A673 (cell line): ENCODE data around the gene RAPGEF2. TPM values are rescaled to one million over a fixed set of nuclear protein-coding genes. Genes with fewer than 3 reads are reported as not detected.

Experiments used
- BruUV-seq: library from RNA; stranded (reverse); fragments of 400-500 nt; replicated peaks from 2 replicates; lab custom pipeline; 2021; lab: Mats Ljungman, UMichigan
- CTCF ChIA-PET: fragments of 300-600 bp; sonication (Branson Sonifier 250); formaldehyde crosslinking; loops from one replicate; lab custom pipeline; 2022; ENCODE audit warnings: antibody characterized with exemption; lab: Charles Lee
- POLR2A ChIA-PET: fragments of 300-600 bp; sonication (Branson Sonifier 250); formaldehyde crosslinking; loops from one replicate; lab custom pipeline; 2022; ENCODE audit warnings: antibody characterized with exemption; ENCODE audit not compliant: low non-redundant PET; lab: Charles Lee
- DNase-seq: peaks from one replicate; pipeline ENCODE4 v3.0.0-alpha.2; 2015; ENCODE audit warnings: low spot score
- H3K27ac ChIP-seq: fragments of 200-600 bp; sonication (generic); 2 replicates; pipeline ENCODE4 v1.5.1; 2016; ENCODE audit warnings: mixed run types, low read depth, mild to moderate bottlenecking, mixed read lengths, antibody characterized with exemption, low read length; ENCODE audit not compliant: poor library complexity, severe bottlenecking
- H3K27me3 ChIP-seq: fragments of 200-600 bp; sonication (generic); replicated peaks from 2 replicates; pipeline ENCODE4 v1.6.1; 2017; ENCODE audit warnings: mixed run types, low read depth, mild to moderate bottlenecking, mixed read lengths, antibody characterized with exemption, low read length; ENCODE audit not compliant: insufficient read depth, poor library complexity
- H3K36me3 ChIP-seq: fragments of 200-600 bp; sonication (generic); 2 replicates; pipeline ENCODE4 v1.6.1; 2016; ENCODE audit warnings: mixed run types, mild to moderate bottlenecking, mixed read lengths, antibody characterized with exemption, low read length; ENCODE audit not compliant: insufficient read depth, poor library complexity, severe bottlenecking
- H3K4me1 ChIP-seq: fragments of 200-600 bp; sonication (generic); 2 replicates; pipeline ENCODE4 v1.6.1; 2017; ENCODE audit warnings: mixed run types, mild to moderate bottlenecking, mixed read lengths, antibody characterized with exemption, low read length; ENCODE audit not compliant: insufficient read depth, poor library complexity, severe bottlenecking
- H3K4me3 ChIP-seq: fragments of 200-600 bp; sonication (generic); 2 replicates; pipeline ENCODE4 v1.5.1; 2016; ENCODE audit warnings: low read depth, mixed run types, mild to moderate bottlenecking, mixed read lengths, low read length; ENCODE audit not compliant: poor library complexity, severe bottlenecking
- H3K9me3 ChIP-seq: fragments of 200-600 bp; sonication (generic); 2 replicates; pipeline ENCODE4 v1.6.1; 2016; ENCODE audit warnings: mixed run types, low read depth, mild to moderate bottlenecking, mixed read lengths, antibody characterized with exemption, low read length; ENCODE audit not compliant: poor library complexity, severe bottlenecking
- CTCF ChIP-seq: fragments of 300-800, 200-600 bp; sonication (generic); conservative IDR thresholded peaks from 2 replicates; pipeline ENCODE4 v1.5.1; 2017; ENCODE audit warnings: low read depth, mild to moderate bottlenecking, antibody characterized with exemption, low read length, moderate library complexity, mixed read lengths
- EZH2 ChIP-seq: fragments of 200-600 bp; sonication (generic); IDR thresholded peaks from 2 replicates; pipeline ENCODE4 v1.6.1; 2017; ENCODE audit warnings: borderline replicate concordance, low read depth, mild to moderate bottlenecking, mixed read lengths, antibody characterized with exemption, low read length; ENCODE audit not compliant: poor library complexity, severe bottlenecking
- intact Hi-C: fragments of 100-400 bp; cut with micrococcal nuclease; formaldehyde crosslinking; loops from one replicate; pipeline ENCODE4 v1.10.0; 2022; ENCODE audit not compliant: unreplicated experiment
- total RNA-seq: library from RNA; stranded (reverse); gene quantifications from 2 replicates; pipeline ENCODE4 v1.2.3, GENCODE V29; 2021

Gene RAPGEF2
- total RNA-seq, 1 experiment from 2014 or later: 31.9 TPM

GRCh38 chr4:159153669-159154068, 50.8 kb downstream of the RAPGEF2 start:
- no TSS peak for BruUV-seq
- ChIA-PET CTCF (no interaction called here), POLR2A (no interaction called here)
- Histone ChIP-seq H3K27ac (no peak overlapping the region), H3K27me3 (no peaks in the 10 kb centered on the region), H3K9me3 (no peaks in the 10 kb centered on the region), H3K4me3 (no peak overlapping the region), H3K36me3 (no peaks in the 10 kb centered on the region), H3K4me1 (no peaks in the 10 kb centered on the region)
- no peak for TF ChIP-seq EZH2
- no peak for TF ChIP-seq CTCF
- no peak for DNase-seq
- intact Hi-C loops: no loop called here

GRCh38 chr4:159155119-159155518, 52.2 kb downstream of the RAPGEF2 start:
- ChIA-PET POLR2A (no interaction called here), CTCF (no interaction called here)
- DNase-seq: no peak
- no peaks in the 10 kb centered on the region for H3K9me3 ChIP-seq
- H3K36me3 ChIP-seq: no peaks in the 10 kb centered on the region
- TF ChIP-seq EZH2 (no peak), CTCF (no peak)
- BruUV-seq: no TSS peak
- intact Hi-C loops: no loop called here
- no peaks in the 10 kb centered on the region for H3K4me1 ChIP-seq
- no peak overlapping the region for H3K4me3 ChIP-seq
- H3K27ac ChIP-seq: no peak overlapping the region
- H3K27me3 ChIP-seq: no peaks in the 10 kb centered on the region

- intact Hi-C loops: no loop called here
- CTCF ChIA-PET: no interaction called here
- Histone ChIP-seq H3K4me1 (peaks cover 8% of the 10 kb centered on the region), H3K27me3 (no peaks in the 10 kb centered on the region), H3K9me3 (no peaks in the 10 kb centered on the region), H3K27ac (no peak overlapping the region), H3K4me3 (no peak overlapping the region), H3K36me3 (no peaks in the 10 kb centered on the region)
- TF ChIP-seq EZH2: no peak
- no peak for TF ChIP-seq CTCF
- BruUV-seq: no TSS peak
- POLR2A ChIA-PET: no interaction called here
- no peak for DNase-seq
Measured at GRCh38 chr4:159158083-159158617, 55.3 kb downstream of the RAPGEF2 start.
